Measurements from ENCODE around the gene ERP27. TPM values are rescaled to one million over a fixed set of nuclear protein-coding genes. Genes with fewer than 3 reads are reported as not detected.
A peak's percentile ranks its signal among the peaks of the same experiment; 100 is the strongest.

Gene ERP27
- total RNA-seq, 1 donor from 2014 or later: 1.0 TPM

DNA sequence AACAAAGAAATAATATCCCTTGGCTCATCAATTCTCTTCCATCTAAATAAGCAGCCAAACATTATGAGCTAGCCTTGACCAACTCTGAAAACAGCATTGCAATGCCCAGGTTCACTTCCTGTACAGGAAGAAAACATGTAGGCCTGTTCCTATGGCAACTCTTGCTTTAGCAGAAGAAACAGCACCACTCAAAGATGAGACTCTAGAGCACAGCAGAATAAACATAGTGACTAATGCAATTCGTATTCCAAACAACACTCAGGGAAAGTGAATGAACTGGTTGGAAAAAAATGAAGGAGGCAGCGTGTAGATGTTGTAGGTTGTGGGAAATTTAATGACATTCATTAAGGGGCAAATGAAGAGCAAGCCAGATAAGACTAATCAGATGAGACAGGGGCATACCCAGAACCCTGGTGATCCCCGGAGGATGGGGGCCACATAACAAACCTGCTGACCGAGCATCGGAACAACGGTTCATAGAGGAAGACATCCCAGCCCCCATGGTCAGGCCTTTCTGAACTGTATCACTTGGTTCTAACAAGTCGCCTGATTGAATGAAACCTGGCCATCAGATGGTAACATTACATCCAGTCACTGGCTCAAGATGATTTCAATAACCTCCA lies 14.1 kb upstream of the ERP27 start:
- no peaks in the 10 kb centered on the region for H3K36me3 Mint-ChIP-seq (ENCODE audit: low read depth, unreplicated experiment)
- Histone ChIP-seq H3K27me3 (ENCODE audit: insufficient read depth, low read length) (no peaks in the 10 kb centered on the region), H3K79me2 (ENCODE audit: insufficient read depth, low read length) (no peaks in the 10 kb centered on the region), H3K9me3 (ENCODE audit: insufficient read depth, low read depth, low read length) (no peaks in the 10 kb centered on the region), H3K4me2 (ENCODE audit: low read length) (peak overlapping the region; percentile 66), H4K20me1 (ENCODE audit: insufficient read depth, low read length) (no peaks in the 10 kb centered on the region), H3K4me1 (ENCODE audit: insufficient read depth, low read length) (peaks cover 34% of the 10 kb centered on the region), H3K27ac (ENCODE audit: low read depth, low read length) (peak overlapping the region; percentile 80), H3K9ac (ENCODE audit: low read length) (peak overlapping the region; percentile 62), H2AFZ (ENCODE audit: low read depth, low read length) (peak overlapping the region; percentile 61), H3K4me3 (ENCODE audit: insufficient read depth, low read depth, low read length) (no peak overlapping the region), H3K36me3 (ENCODE audit: insufficient read depth, low read length) (no peaks in the 10 kb centered on the region)
- peaks cover 51% of the 10 kb centered on the region for H3K4me1 Mint-ChIP-seq (ENCODE audit: low read depth, unreplicated experiment)
- DNase-seq (ENCODE audit: low read depth) (peak; percentile 96), FAIRE-seq (peak; percentile 37)
- no peak overlapping the region for H3K4me3 Mint-ChIP-seq (ENCODE audit: unreplicated experiment)
- no peak for TF ChIP-seq EZH2 (IDR thresholded peaks at IDR 0.05; ENCODE audit: insufficient read depth, low read length)
- TF ChIP-seq, protein P1, sequence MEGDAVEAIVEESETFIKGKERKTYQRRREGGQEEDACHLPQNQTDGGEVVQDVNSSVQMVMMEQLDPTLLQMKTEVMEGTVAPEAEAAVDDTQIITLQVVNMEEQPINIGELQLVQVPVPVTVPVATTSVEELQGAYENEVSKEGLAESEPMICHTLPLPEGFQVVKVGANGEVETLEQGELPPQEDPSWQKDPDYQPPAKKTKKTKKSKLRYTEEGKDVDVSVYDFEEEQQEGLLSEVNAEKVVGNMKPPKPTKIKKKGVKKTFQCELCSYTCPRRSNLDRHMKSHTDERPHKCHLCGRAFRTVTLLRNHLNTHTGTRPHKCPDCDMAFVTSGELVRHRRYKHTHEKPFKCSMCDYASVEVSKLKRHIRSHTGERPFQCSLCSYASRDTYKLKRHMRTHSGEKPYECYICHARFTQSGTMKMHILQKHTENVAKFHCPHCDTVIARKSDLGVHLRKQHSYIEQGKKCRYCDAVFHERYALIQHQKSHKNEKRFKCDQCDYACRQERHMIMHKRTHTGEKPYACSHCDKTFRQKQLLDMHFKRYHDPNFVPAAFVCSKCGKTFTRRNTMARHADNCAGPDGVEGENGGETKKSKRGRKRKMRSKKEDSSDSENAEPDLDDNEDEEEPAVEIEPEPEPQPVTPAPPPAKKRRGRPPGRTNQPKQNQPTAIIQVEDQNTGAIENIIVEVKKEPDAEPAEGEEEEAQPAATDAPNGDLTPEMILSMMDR (IDR thresholded peaks at IDR 0.05; ENCODE audit: insufficient read depth, low read depth, low read length): no peak
- peaks cover 3% of the 10 kb centered on the region for H3K9me3 Mint-ChIP-seq (ENCODE audit: unreplicated experiment)
- no peaks in the 10 kb centered on the region for H3K27me3 Mint-ChIP-seq (ENCODE audit: low read depth, unreplicated experiment)
- peak overlapping the region; percentile 34 for H3K27ac Mint-ChIP-seq (ENCODE audit: unreplicated experiment)

DNA sequence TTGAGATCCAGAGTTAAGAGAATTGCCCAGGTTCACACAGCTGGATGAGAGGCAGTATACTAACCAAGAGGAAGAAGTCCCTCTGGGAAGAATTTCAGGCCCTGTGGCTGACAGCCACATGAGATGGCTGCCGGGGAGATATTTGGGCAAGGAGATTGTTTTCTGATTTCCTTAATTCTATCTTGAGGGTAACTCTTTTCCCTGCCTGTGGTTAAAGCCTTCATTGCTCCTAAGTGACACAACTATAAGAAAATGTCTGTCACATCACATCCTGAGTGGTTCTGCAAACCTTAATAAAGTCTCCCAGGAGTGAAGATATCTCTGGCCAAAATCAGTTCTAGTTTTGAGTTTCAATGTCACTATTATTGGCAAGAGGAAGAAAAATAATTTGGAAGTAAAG lies 13.5 kb upstream of the ERP27 start:
- DNase-seq (ENCODE audit: low read depth) (peak; percentile 10), FAIRE-seq (no peak)
- no peak overlapping the region for H3K4me3 ChIP-seq (ENCODE audit: insufficient read depth, low read depth, low read length)
- peaks cover 34% of the 10 kb centered on the region for H3K4me1 ChIP-seq (ENCODE audit: insufficient read depth, low read length)
- H3K36me3 ChIP-seq (ENCODE audit: insufficient read depth, low read length): no peaks in the 10 kb centered on the region
- H3K4me2 ChIP-seq (ENCODE audit: low read length): peak overlapping the region; percentile 1
- H3K27me3 ChIP-seq (ENCODE audit: insufficient read depth, low read length): no peaks in the 10 kb centered on the region
- no peaks in the 10 kb centered on the region for H3K36me3 Mint-ChIP-seq (ENCODE audit: low read depth, unreplicated experiment)
- peaks cover 51% of the 10 kb centered on the region for H3K4me1 Mint-ChIP-seq (ENCODE audit: low read depth, unreplicated experiment)
- H3K27ac Mint-ChIP-seq (ENCODE audit: unreplicated experiment): peak overlapping the region; percentile 34
- peaks cover 3% of the 10 kb centered on the region for H3K9me3 Mint-ChIP-seq (ENCODE audit: unreplicated experiment)
- H3K9ac ChIP-seq (ENCODE audit: low read length): peak overlapping the region; percentile 41
- H2AFZ ChIP-seq (ENCODE audit: low read depth, low read length): no peak overlapping the region
- H3K9me3 ChIP-seq (ENCODE audit: insufficient read depth, low read depth, low read length): no peaks in the 10 kb centered on the region
- TF ChIP-seq, protein P1 (IDR thresholded peaks at IDR 0.05; ENCODE audit: insufficient read depth, low read depth, low read length): no peak
- no peak for TF ChIP-seq EZH2 (IDR thresholded peaks at IDR 0.05; ENCODE audit: insufficient read depth, low read length)
- H3K79me2 ChIP-seq (ENCODE audit: insufficient read depth, low read length): no peaks in the 10 kb centered on the region
- H3K27ac ChIP-seq (ENCODE audit: low read depth, low read length): peak overlapping the region; percentile 80
- no peak overlapping the region for H3K4me3 Mint-ChIP-seq (ENCODE audit: unreplicated experiment)
- H4K20me1 ChIP-seq (ENCODE audit: insufficient read depth, low read length): no peaks in the 10 kb centered on the region
- no peaks in the 10 kb centered on the region for H3K27me3 Mint-ChIP-seq (ENCODE audit: low read depth, unreplicated experiment)

Measured in astrocyte (in vitro differentiated cells and primary cell).